ENCODE results near the gene MYH6.
"Not testable (repeated sequence)": the region's sequence is repeated elsewhere in the genome, so short reads cannot be mapped to it uniquely, and the experiment has no call there.

The MYH6 gene

GRCh38 chr14:23418021-23418420, 9.9 kb upstream of the MYH6 start:
- no peak for TF ChIP-seq CTCF (IDR thresholded peaks at IDR 0.05; ENCODE audit: low read depth, low read length)
- no peak for DNase-seq (ENCODE audit: extremely low read depth, low read depth)

- DNase-seq (ENCODE audit: extremely low read depth, low read depth), result not testable (repeated sequence)
Measured at GRCh38 chr14:23417269-23417668, 9.2 kb upstream of the MYH6 start.

GRCh38 chr14:23416801-23417200, 8.7 kb upstream of the MYH6 start:
- no peak for TF ChIP-seq CTCF (IDR thresholded peaks at IDR 0.05; ENCODE audit: low read depth, low read length)

GRCh38 chr14:23415821-23416778, 8.0 kb upstream of the MYH6 start:
- no peak for TF ChIP-seq CTCF (IDR thresholded peaks at IDR 0.05; ENCODE audit: low read depth, low read length)
- DNase-seq (ENCODE audit: extremely low read depth, low read depth), result no peak

More at GRCh38 chr14:23416801-23417200, 8.7 kb upstream of the MYH6 start:
- no peak for DNase-seq (ENCODE audit: extremely low read depth, low read depth)

GRCh38 chr14:23414906-23415820, 7.1 kb upstream of the MYH6 start:
- TF ChIP-seq CTCF (IDR thresholded peaks at IDR 0.05; ENCODE audit: low read depth, low read length), result no peak
- DNase-seq (ENCODE audit: extremely low read depth, low read depth), result no peak

GRCh38 chr14:23414254-23414653, 6.2 kb upstream of the MYH6 start:
- no peak for TF ChIP-seq CTCF (IDR thresholded peaks at IDR 0.05; ENCODE audit: low read depth, low read length)

GRCh38 chr14:23413681-23414080, 5.6 kb upstream of the MYH6 start:
- DNase-seq (ENCODE audit: extremely low read depth, low read depth), result no peak
- no peak for TF ChIP-seq CTCF (IDR thresholded peaks at IDR 0.05; ENCODE audit: low read depth, low read length)

More at GRCh38 chr14:23414254-23414653, 6.2 kb upstream of the MYH6 start:
- no peak for DNase-seq (ENCODE audit: extremely low read depth, low read depth)

All from AG09319 (cell line).